Measurements from ENCODE around the gene TCAIM.
"Not testable (repeated sequence)": the region's sequence is repeated elsewhere in the genome, so short reads cannot be mapped to it uniquely, and the experiment has no call there.

TCAIM gene

DNA sequence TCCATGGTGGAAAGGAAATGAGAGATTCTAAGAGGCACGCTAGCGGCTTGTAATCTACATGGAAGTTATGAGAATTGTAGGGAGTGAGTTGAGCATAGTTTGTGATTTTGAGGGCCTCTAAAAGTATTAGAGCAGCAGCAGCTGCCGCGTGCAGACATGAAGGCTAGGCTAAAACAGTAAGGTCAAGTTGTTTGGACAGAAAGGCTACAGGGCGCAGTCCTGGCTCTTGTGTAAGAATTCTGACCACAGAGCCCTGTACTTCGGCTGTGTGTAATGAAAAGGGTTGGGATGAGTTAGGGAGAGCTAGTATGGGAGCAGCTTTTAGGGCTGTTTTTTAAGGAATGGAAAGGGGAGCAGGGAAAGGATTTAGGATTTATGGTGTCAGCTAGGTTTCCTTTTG, 8.0 kb downstream of the TCAIM start:
- not testable (repeated sequence) for DNase-seq (ENCODE audit: low read depth)

DNA sequence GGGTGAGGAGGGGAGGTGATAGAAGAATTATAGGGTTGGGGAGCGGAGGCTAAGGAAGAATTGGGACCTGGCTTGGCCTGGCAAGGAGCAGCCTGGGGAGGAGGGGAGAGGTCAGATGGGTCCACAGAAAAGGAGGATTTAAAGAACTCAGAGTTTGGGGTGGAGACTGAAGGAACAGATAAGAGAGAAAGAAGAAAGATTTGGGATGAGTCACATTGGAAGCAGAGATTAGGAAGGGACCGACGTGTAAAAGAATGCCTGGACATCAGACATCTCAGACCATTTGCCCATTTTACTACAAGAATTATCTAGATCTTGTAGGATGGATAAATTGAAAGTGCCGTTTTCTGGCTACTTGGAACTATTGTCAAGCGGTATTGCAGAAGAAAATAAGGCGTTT, 10.4 kb downstream of the TCAIM start:
- DNase-seq (ENCODE audit: low read depth) = no peak

DNA sequence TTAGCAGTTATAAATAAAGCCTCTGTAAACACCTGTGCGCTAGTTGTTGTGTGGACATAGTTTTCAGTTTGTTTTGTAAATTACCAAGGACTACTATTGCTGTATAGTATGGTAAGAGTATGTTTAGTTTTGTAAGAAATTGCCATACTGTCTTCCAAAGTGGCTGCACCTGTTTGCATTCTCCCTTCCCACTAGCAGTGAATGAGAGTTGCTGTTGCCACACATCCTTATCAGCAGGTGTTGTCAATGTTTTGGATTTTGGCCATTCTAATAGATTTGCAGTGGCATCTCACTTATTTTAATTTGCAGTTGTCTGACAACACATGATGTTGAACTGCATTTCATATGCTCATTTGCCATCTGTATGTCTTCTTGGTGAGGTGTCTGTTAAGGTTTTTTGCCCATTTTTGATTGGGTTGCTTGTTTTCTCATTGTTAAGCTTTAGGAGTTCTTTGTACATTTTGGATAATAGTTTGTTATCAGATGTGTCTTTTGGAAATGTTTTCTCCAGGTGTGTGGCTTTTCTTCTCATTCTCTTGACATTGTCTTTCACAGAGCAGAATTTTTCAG, 14.9 kb downstream of the TCAIM start:
- DNase-seq (ENCODE audit: low read depth) = no peak

DNA sequence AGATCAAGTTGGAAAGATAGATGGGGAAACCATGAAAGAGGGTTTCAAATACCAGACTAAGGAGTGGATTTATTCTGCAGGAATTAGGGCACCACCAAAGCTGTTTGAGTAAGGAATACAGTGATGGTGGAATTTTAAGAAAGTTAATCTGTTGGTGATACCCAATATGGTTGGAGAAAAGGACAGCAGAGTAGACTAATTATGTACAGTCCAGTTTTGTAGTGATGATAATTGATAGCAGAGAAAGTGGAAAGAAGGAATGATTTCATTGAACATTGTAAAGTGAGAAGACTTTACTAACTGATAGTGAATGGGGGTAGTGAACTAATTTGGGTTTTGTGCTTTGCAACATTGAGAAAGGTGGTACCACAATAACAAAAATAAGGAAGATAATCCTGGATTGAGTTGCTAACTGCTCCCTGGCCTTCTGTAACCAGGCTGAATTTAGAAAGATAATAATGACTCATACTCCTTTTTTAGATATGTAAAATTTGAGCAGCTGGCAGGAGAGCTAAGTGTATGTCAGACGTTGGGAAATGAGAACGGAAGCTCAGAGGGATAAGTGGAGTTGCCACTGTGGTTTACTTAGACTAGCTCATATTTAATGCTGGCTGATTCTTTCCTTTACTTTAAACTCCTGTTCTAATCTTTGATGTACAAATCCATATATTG, 16.9 kb downstream of the TCAIM start:
- DNase-seq (ENCODE audit: low read depth) = peak; percentile 83

DNA sequence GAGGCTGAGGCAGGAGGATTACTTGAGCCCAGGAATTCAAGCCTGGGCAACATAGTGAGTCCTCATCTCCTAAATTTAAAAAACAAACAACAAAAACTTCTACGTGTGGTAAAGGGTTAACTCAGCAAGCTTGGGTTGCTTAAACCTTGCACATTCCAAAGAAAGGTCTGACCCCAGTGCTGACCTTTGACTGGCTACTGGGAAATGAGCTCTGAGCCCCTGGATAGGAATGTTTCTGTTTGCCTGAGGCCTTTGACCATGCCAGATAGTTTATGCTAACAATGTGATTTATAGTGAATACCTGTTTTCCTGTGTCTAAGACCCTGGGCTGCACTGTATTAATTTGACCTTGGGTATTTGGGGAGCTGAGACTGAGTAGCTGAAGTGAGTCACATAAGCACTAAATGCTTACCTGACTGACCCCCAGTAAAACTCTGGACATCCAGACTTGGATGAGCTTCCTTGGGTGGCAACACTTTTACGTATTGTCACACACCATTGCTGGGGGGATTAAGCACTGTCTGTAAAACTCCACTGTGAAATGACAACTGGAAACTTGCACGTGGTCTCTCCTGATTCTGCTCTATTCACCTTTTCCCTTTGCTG, 20.7 kb downstream of the TCAIM start:
- DNase-seq (ENCODE audit: low read depth) = no peak

DNA sequence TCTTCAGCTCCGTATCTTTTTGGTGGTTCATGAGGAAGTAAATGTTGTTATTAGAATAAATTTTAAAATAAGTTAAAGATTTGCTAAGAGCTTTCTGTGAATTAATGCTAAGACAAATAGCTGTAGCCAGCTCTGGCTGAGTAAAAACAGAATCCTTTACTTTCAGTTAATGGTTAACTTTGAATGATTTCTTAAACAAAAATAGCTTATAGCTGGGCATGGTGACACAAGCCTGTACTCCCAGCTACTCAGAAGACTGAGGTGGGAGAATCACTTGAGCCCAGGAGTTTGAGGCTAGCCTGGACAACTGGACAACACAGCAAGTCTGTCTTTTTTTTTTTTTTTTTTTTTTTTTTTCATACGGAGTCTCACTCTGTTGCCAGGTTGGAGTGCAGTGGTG, 25.0 kb downstream of the TCAIM start:
- DNase-seq (ENCODE audit: low read depth) = no peak

DNA sequence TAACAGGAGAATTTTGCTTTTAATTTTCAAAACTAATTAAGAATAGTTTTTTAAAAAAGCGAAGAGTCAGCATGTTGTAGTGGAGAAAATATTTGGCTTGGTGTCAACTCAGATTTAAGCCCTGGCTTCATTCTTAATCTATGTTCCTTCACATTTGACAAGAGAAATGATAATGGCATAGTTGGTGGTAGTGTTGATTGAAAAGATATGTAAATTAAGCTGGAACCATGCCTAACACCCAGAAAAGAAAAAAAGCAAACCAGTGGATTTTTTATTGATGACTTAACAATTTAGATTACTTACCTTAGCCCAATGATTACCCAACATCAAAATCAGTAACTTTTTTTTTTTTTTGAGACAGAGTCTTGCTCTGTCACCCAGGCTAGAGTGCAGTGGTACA, 27.4 kb downstream of the TCAIM start:
- DNase-seq (ENCODE audit: low read depth) = no peak

DNA sequence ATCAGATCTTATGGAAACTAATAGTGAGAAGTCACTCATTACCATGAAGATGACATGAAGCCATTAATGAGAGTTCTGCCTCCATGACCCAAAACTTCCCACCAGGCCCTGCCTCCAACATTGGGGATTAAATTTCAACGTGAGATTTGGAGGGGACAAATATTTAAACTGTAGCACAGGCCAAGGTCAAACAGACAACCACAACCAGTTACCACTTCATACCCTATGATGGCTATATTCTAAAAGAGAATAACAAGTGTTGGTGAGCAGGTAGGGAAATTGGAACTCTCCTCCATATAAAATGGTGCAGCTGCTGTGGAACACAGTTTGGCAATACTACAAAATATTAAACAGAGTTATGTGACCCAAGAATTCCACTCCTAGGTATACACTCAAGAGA, 36.9 kb downstream of the TCAIM start:
- DNase-seq (ENCODE audit: low read depth) = no peak

DNA sequence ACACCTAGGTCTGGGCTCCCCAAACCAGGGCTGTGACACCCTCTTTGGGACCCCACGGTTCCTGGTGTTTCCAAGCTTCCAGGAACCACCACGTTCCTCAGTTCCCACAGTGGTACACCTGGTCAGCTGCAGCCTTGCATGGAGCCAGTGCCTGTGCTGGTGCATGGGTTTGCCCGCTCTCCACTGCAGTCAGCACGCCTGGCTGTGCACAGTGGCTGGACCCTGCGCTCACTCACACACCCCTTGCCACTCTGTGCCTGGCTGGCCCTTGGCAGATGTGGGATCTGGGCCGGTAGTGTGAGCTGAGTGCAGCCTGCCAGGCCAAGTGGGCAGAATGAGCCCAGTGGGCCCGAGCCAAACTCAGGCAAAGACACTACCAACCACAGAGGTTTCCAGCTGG, 48.8 kb downstream of the TCAIM start:
- no peak for DNase-seq (ENCODE audit: low read depth)

DNA sequence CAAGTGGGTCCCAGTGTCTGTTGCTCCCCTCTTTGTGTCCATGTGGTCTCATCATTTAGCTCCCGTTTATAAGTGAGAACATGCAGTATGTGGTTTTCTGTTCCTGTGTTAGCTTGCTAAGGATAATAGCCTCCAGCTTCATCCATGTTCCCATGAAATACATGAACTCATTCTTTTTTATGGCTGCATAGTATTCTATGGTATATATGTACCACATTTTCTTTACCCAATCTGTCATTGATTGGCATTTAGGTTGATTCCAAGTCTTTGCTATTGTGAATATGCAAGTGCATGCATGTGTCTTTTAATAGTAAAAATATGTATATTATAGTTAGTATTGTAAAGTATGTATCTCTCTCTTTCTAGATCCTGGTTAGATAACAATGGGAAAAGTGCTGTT, 53.9 kb downstream of the TCAIM start:
- DNase-seq (ENCODE audit: low read depth) = no peak

DNA sequence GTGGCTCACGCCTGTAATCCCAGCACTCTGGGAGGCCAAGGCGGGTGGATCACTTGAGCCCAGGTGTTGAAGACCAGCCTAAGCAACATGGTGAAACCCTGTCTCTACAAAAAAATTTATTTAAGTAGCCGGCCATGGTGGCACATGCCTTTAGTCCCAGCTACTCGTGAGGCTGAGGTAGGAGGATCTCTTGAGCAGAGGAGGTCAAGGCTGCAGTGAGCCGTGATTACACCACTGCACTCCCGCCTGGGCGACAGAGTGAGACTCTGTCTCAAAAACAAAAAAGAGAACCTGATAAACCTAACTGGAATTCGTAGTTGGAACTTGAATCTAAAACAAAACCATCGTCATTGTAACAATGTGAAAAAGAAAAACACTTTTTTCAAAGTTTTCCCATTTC, 57.1 kb downstream of the TCAIM start:
- no peak for DNase-seq (ENCODE audit: low read depth)

DNA sequence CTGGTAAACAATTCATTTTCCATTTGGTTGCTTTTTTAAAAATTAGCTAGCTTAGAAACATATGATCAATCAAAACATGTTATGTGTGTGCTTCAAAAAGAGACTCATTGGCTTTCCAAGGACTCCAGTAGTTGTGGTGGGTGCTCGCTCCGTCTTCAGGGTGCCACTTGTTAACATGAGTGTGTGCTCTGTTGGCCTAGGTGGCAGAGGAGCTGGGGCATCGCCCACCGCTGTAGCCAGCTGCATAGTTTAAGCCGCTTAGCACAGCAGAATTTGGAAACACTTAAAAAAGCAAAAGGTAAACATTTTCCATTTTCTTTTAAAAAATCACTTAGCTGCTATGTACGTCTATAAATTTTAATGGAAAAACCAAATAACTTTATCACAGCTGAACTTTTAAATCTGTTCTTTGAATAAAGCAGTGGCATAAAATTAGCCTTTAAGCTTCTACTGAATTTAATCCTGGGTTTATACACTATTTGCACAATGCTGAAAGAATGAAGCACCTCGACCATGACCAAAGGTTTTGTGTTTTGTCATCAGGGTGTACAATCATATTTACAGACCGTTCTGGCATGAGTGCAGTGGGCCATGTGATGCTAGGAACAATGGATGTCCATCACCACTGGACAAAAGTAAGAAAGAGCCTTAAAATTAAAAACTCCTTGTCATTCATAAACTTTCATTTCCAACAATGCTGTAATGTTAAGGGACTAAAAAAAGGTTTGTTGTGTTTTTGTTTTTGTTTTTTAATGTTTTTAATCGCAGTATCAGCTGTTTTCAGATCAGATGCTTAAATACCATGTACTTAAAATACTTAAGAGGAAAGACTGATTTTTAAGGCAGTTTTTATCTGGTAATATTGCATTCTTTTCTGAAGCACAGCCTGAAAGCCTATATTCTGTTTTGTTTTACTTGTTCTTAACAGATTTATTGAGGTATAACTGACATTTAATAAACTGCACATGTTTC, 57.9 kb downstream of the TCAIM start:
- DNase-seq (ENCODE audit: low read depth) = no peak

DNA sequence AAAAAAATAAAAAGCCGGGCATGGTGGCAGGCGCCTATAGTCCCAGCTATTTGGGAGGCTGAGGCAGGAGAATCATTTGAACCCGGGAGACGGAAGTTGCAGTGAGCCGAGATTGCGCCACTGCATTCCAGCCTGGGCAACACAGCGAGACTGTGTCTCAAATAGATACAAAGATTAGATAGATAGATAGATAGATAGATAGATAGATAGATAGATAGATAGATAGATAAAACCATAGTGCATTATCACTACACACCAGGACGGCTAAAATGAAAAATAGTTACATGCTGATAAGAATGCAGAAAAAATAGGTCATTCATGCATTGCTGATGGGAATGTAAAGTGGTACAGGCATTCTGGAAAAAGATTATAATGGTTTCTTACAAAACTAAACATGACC, 59.7 kb downstream of the TCAIM start:
- not testable (repeated sequence) for DNase-seq (ENCODE audit: low read depth)

DNA sequence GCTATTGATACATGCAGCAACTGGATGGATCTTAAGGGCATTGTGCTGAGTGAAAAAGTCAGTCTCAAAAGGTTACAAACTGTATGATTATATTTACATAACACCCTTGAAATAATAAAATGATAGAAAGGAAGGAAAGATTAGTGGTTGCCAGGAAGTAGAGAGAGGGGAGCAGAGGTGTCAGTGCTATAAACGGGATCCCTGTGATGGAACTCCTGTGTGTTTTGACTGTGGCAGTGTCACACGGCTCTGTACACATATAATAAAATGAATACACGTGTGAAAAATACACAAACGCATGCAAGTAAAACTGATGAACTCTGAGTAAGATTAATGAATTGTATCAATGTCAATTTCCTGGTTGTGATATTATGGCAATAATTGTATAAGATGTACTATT, 60.3 kb downstream of the TCAIM start:
- DNase-seq (ENCODE audit: low read depth) = no peak

DNA sequence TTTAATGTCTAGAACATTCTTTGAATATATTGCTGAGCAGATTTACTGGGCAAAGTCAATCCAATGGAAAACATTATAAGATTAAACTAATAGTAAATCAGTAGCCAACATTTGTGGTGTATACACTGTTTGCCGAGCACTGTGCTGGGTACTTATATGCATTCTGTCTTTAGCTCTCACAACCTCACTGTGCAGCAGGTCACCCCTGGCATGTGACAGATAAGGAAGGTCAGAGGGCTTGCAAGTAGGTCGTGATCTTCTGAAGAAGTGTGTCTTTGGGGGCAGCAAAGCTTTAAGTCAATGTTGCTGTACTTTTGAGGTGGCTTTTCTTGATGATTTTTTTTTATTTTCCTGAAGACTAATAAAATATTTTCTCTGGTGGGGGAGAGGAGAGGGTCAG, 62.2 kb downstream of the TCAIM start:
- DNase-seq (ENCODE audit: low read depth) = no peak

DNA sequence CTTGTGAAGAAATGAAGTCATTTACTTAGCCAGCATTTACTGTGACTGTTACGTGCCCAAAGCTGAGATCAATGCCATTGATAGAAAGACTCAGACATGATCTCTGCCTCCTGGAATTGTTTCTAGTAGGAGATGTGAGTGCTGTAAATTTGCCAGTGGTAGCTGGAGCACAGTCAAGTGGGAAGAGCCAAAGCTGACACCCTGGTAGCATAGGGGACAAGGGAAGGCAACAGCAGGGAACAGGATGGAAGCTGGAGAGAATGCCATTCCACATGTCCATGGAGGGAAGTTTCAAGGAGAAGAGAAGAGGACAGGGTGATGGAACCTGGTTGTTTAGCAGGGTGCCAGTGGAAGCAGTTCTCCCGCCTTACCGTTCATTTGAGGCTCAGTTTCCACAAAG, 64.0 kb downstream of the TCAIM start:
- no peak for DNase-seq (ENCODE audit: low read depth)

DNA sequence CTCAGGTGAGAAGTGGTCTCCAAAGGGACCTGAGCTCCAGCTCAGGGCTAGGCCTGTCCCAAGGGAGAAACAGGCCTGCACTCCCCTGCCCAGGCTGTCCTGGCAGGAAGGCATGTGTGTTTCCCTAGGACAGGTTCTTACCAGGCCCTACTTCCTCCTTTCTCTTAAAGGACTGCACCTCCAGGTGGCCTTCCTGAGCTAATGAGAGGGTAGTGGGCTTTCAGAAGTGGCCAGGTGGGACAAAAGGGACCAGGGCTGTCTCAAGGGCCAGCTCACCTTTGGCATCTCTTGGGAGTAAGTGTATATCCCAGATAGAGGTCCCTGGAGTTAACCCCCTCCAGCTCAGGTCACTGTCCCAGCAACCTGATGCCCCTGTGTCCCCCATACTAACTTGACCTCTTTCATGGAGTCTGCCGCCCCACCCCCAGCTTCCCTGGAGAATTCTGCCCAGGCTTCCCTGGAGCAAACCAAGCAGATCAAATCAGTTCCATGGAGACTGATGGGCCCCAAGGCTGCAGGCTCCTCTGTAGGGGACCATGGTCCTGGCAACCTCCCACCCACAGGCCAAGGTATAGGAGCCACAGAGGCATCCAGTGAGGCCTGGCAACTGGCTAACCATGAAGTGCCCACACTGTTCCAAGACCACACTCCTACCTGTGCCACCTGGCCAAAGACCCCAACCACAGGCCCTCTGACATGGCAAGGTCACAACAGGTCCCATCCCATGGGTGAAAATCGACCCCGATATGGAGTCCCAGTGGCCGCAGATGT, 71.3 kb downstream of the TCAIM start:
- no peak for DNase-seq (ENCODE audit: low read depth)

DNA sequence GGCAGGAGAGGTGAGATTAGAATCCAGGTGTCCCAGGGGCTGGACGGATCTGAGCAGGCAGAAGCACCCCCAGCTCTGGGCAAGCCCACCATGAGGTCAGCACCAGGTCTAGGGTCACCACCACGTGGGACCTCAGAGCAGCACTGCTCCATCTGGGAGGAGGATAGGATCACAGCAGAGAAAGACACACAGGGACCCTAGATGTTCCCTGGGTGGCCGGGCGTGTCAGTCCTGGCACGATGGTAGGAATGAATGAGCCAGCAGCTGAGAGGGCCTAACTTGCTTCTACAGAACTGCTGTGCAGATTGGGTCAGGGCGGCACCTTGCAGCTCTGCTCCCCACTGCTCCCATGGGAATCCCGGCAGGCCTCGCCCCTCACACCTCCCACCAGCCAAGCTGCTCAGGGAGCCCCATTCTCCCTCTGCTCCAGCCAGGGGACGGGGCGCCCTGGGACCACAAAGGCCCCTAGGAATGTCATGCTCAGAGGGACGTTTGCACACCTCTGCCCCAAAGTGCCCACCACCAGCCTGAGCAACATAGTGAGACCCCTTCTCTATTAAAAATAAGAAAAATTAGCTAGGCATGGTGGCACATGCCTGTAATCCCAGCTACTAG, 72.6 kb downstream of the TCAIM start:
- DNase-seq (ENCODE audit: low read depth) = no peak

DNA sequence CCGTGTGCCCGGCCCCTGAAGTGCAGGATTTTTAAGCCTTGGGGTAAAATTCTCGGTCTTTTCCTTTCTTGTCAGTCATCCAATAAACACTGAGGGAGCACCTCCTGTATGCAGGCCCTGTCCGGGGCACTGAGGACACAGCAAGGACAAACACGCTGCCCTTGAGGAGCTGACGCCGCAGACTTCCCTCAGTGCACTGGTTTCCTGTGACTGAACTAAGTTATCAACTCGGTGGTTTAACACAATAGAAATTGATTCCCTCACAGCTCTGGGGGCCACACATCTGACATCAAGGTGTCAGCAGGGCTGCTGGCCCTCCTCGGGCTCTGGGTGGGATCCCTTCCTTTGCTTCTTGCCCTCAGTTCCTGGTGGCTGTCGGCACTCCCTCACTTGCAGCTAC, 73.8 kb downstream of the TCAIM start:
- no peak for DNase-seq (ENCODE audit: low read depth)

DNA sequence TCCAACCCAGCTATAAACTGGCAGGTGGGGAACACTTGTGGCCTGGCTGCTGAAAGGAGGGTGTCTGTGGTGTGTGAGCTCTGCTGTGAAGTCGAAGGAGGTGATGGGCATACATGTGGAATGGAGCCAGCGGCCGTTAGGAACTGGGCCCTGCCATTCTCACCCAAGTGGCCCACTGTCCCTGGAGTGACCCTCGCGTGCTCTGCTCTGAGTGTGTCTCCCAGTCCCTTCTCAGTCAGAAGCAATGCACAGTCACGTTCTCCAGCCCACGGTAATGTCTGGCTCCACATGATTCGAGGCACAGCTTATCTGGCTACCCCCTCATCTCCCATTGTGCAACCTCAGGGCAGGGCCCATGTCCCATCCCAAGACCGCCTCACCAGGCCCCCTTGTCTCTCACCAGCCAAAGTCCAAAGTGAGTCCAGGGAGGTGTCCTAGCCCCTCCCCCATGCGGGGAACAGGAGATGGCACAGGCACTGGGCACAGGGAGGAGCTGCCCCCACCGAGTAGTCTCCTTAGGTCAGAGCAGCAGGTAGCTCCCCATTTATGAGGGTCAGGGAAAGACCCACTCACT, 76.0 kb downstream of the TCAIM start:
- no peak for DNase-seq (ENCODE audit: low read depth)

DNA sequence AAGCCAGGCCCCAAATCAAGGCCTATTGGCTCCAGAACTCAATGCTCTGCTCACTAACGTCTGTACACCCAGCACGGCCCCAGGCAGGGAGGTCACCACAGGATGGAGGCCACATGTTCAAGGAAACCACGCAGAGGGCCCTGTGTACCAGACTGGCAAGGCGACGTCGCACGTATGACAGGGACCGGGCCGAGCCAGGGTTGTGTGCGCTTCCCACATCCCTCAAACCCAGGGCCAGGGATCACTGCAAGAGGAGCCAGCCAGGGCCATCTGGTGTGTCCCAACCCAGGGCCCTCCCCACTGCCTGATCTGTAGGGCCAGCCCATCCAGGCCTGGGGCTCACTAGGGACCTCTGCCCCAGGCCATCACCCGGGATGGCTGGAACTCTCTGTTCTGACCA, 76.9 kb downstream of the TCAIM start:
- no peak for DNase-seq (ENCODE audit: low read depth)

Measured in fibroblast of gingiva (primary cell).